RWPE2 (cell line): ENCODE data around the gene RRP12.
"Not testable (repeated sequence)": the region's sequence is repeated elsewhere in the genome, so short reads cannot be mapped to it uniquely, and the experiment has no call there.

Experiments used
- ATAC-seq: fragments of 200-7000 bp; cut with Tn5 transposase; 3 replicates; pipeline ENCODE4 v1.9.1; 2021; ENCODE audit warnings: low read depth
- DNase-seq: peaks from one replicate; pipeline ENCODE4 v3.0.0-alpha.2; 2020; ENCODE audit warnings: low spot score
- H3K27ac ChIP-seq: fragments of 450-650 bp; 2 replicates; pipeline ENCODE4 v1.5.1; 2017; ENCODE audit warnings: mild to moderate bottlenecking; ENCODE audit not compliant: poor library complexity, severe bottlenecking
- H3K27me3 ChIP-seq: fragments of 250-450 bp; sonication (Bioruptor Pico); 2 replicates; pipeline ENCODE4 v1.5.1; 2021; ENCODE audit warnings: mild to moderate bottlenecking, moderate library complexity; ENCODE audit not compliant: insufficient read depth, poor library complexity, severe bottlenecking
- H3K36me3 ChIP-seq: fragments of 250-450 bp; sonication (Bioruptor Pico); 2 replicates; pipeline ENCODE4 v1.5.1; 2020; ENCODE audit warnings: low read depth, mild to moderate bottlenecking, moderate library complexity
- H3K4me1 ChIP-seq: fragments of 250-450 bp; sonication (Bioruptor Pico); 2 replicates; pipeline ENCODE4 v1.5.1; 2021; ENCODE audit warnings: mild to moderate bottlenecking, moderate library complexity; ENCODE audit not compliant: insufficient read depth, poor library complexity, severe bottlenecking
- H3K4me3 ChIP-seq: fragments of 250-450 bp; sonication (Bioruptor Pico); 2 replicates; pipeline ENCODE4 v1.5.1; 2021; ENCODE audit warnings: mild to moderate bottlenecking, moderate library complexity; ENCODE audit not compliant: severe bottlenecking
- H3K9me3 ChIP-seq: fragments of 250-450 bp; sonication (Bioruptor Pico); 2 replicates; pipeline ENCODE4 v1.5.1; 2021; ENCODE audit warnings: mild to moderate bottlenecking, moderate library complexity; ENCODE audit not compliant: severe bottlenecking
- TF ChIP-seq, protein P1 (sequence below): fragments of 450-650 bp; IDR thresholded peaks from one replicate; pipeline ENCODE4 v1.5.1; 2017; ENCODE audit warnings: mild to moderate bottlenecking, moderate library complexity; ENCODE audit not compliant: poor library complexity, severe bottlenecking

The RRP12 gene

GRCh38 chr10:97349752-97350513 lies 51.2 kb downstream of the RRP12 start:
- Histone ChIP-seq H3K27me3 (no peaks in the 10 kb centered on the region), H3K36me3 (no peaks in the 10 kb centered on the region; the same call in 1 of the 2 replicates), H3K4me3 (no peak overlapping the region), H3K27ac (no peak overlapping the region), H3K4me1 (no peaks in the 10 kb centered on the region), H3K9me3 (no peaks in the 10 kb centered on the region)
- ATAC-seq (no peak), DNase-seq (no peak)
- TF ChIP-seq, protein P1, sequence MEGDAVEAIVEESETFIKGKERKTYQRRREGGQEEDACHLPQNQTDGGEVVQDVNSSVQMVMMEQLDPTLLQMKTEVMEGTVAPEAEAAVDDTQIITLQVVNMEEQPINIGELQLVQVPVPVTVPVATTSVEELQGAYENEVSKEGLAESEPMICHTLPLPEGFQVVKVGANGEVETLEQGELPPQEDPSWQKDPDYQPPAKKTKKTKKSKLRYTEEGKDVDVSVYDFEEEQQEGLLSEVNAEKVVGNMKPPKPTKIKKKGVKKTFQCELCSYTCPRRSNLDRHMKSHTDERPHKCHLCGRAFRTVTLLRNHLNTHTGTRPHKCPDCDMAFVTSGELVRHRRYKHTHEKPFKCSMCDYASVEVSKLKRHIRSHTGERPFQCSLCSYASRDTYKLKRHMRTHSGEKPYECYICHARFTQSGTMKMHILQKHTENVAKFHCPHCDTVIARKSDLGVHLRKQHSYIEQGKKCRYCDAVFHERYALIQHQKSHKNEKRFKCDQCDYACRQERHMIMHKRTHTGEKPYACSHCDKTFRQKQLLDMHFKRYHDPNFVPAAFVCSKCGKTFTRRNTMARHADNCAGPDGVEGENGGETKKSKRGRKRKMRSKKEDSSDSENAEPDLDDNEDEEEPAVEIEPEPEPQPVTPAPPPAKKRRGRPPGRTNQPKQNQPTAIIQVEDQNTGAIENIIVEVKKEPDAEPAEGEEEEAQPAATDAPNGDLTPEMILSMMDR = no peak

DNA sequence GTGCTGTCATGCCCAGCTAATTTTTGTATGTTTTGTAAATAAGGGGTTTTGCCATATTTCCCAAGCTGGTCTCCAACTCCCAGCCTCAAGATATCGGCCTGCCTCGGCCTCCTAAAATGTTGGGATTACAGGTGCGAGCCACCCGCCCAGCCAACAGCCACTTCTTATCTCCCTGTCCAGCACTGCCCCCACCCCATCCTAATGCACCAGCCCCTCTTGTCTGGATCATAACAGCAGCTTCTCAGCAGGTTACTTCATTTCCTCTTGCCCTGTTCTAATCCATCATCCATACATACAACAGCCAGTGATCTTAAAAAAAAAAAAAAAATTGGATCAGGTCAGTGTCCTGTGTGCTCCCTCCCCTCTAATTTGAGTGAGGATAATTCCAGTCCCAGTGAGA lies 53.8 kb downstream of the RRP12 start:
- no peaks in the 10 kb centered on the region for H3K4me1 ChIP-seq
- no peaks in the 10 kb centered on the region for H3K27me3 ChIP-seq
- no peak overlapping the region for H3K27ac ChIP-seq
- H3K9me3 ChIP-seq = no peaks in the 10 kb centered on the region
- ATAC-seq (no peak), DNase-seq (no peak)
- H3K4me3 ChIP-seq = no peak overlapping the region
- TF ChIP-seq, protein P1 = no peak
- H3K36me3 ChIP-seq = no peaks in the 10 kb centered on the region

DNA sequence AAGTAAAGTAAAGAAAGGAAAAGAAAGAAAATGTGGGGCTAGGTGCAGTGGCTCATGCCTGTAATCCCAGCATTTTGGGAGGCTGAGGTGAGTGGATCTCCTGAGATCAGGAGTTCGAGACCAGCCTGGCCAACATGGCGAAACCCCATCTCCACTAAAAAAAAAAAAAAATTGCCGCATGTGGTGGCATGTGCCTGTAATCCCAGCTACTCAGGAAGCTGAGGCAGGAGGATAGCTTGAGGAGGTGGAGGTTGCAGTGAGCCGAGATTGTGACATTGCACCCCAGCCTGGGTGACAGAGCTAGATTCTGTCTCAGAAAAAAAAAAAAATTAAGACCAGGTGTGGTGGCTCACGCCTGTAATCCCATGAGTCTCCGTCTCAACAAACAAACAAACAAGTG lies 57.5 kb downstream of the RRP12 start:
- ATAC-seq, H3K4me3 ChIP-seq, H3K27ac ChIP-seq, DNase-seq, H3K27me3 ChIP-seq, H3K36me3 ChIP-seq, H3K4me1 ChIP-seq, H3K9me3 ChIP-seq: not testable (repeated sequence)

- Histone ChIP-seq H3K36me3 (no peaks in the 10 kb centered on the region), H3K4me1 (peaks cover 7% of the 10 kb centered on the region), H3K27me3 (no peaks in the 10 kb centered on the region), H3K27ac (no peak overlapping the region), H3K4me3 (no peak overlapping the region), H3K9me3 (no peaks in the 10 kb centered on the region)
- no peak for DNase-seq
- TF ChIP-seq, protein P1 = no peak
- no peak for ATAC-seq
Observed at GRCh38 chr10:97341416-97341815, 59.7 kb downstream of the RRP12 start.

DNA sequence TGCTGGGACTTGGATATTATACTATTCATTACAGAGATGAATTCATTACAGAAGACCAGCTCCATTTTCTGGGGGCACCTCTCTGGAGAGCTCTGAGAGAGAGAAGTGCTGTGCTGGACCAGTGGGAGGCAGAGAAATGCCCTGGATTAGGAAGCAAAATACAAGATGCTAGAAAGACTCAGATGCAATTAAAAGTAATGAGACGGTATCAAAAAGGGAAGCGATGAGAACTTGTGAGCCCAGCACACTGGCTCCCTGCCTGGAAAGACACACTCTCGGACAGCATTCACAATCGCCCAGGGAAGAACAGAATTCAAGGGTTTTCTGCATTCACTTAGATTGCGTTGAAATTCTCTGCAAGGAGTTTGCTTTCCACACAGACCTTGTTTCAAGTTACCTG lies 63.1 kb downstream of the RRP12 start:
- H3K36me3 ChIP-seq = no peaks in the 10 kb centered on the region
- TF ChIP-seq, protein P1 = no peak
- DNase-seq (no peak), ATAC-seq (no peak)
- no peaks in the 10 kb centered on the region for H3K9me3 ChIP-seq
- peaks cover 12% of the 10 kb centered on the region for H3K4me1 ChIP-seq
- no peaks in the 10 kb centered on the region for H3K27me3 ChIP-seq
- H3K4me3 ChIP-seq = no peak overlapping the region
- no peak overlapping the region for H3K27ac ChIP-seq
